Aorta (tissue), 5 donors: ENCODE results near the gene KCTD11. TPM values are rescaled to one million over a fixed set of nuclear protein-coding genes. Genes with fewer than 3 reads are reported as not detected.
"Not testable (repeated sequence)": the region's sequence is repeated elsewhere in the genome, so short reads cannot be mapped to it uniquely, and the experiment has no call there.

Experiments
- ATAC-seq: fragments of 200-7000 bp; cut with Tn5 transposase; one replicate; pipeline ENCODE4 v1.9.1; 2022; ENCODE audit warnings: moderate library complexity; ENCODE audit not compliant: low FRiP score
- DNase-seq, 2 donors: peaks; one replicate each; pipeline ENCODE4 v3.0.0-alpha.2; 2020
- H3K27ac ChIP-seq, 2 donors: one replicate each; pipeline ENCODE4 v1.5.1; 2013; ENCODE audit warnings: low read length in 2 of 2, mild to moderate bottlenecking in 2 of 2, moderate library complexity in 2 of 2, control low read depth in 1 of 2, inconsistent platforms in 1 of 2, low read depth in 1 of 2
- H3K27me3 ChIP-seq, 2 donors: one replicate each; pipeline ENCODE4 v1.6.1; 2013; ENCODE audit warnings: control low read depth in 1 of 2, low read length in 1 of 2, mild to moderate bottlenecking in 1 of 2, moderate library complexity in 1 of 2; ENCODE audit not compliant: insufficient read depth in 2 of 2, control insufficient read depth in 1 of 2
- H3K36me3 ChIP-seq, 2 donors: one replicate each; pipeline ENCODE4 v1.6.1; 2013; ENCODE audit warnings: control low read depth in 1 of 2, low read length in 1 of 2, mild to moderate bottlenecking in 1 of 2; ENCODE audit not compliant: insufficient read depth in 2 of 2, control insufficient read depth in 1 of 2
- H3K4me1 ChIP-seq, 2 donors: one replicate each; pipeline ENCODE4 v1.6.1; 2013; ENCODE audit warnings: low read length in 2 of 2, control low read depth in 1 of 2, mild to moderate bottlenecking in 1 of 2, moderate library complexity in 1 of 2; ENCODE audit not compliant: insufficient read depth in 2 of 2, control insufficient read depth in 1 of 2
- H3K4me3 ChIP-seq, 2 donors: one replicate each; pipeline ENCODE4 v1.5.1; 2013; ENCODE audit warnings: low read length in 2 of 2, control low read depth in 1 of 2, mild to moderate bottlenecking in 1 of 2
- H3K9me3 ChIP-seq: one replicate; pipeline ENCODE4 v1.6.1; 2013; ENCODE audit warnings: mild to moderate bottlenecking, low read length; ENCODE audit not compliant: control insufficient read depth
- WGBS, 2 donors: extraction: QIAGEN DNeasy Blood & Tissue Kit; methylation state at CpG; one replicate each; pipeline ENCODE4 v1.1.7; 2013; 5-methylcytosine and 5-hydroxymethylcytosine counted together
- intact Hi-C, 2 donors: fragments of 100-400 bp; cut with DNase I; formaldehyde crosslinking; loops; one replicate each; pipeline versions ENCODE4 v1.14.2 to v1.15.0; 2022
- polyA plus RNA-seq, 2 donors: library from polyadenylated mRNA; stranded (reverse); fragments of 200-250 nt; gene quantifications; one replicate each; pipeline ENCODE4 v1.2.3, GENCODE V29; 2013
- total RNA-seq, 2 donors: library from RNA; stranded (reverse); fragmentation: NEBNext Ultra II Directional; extraction: Animal tissue kit (Norgen Biotek cat#: 25700); gene quantifications; one replicate each; pipeline ENCODE4 v1.2.1, GENCODE V29; 2021
- donor health status: healthy with polysubstance abuse.
- donor health status: Bipolar disorder and iron deficiency.
- donor health status: DM: no; HTN: no; CAD: no.
- donor health status: DM: no; HTN: no; CAD: no.
- donor health status: DM: yes; HTN: yes; CAD: no.

KCTD11 gene
- total and polyA plus RNA-seq, 4 donors: 11.0 to 15.8 (median 11.9) TPM

DNA sequence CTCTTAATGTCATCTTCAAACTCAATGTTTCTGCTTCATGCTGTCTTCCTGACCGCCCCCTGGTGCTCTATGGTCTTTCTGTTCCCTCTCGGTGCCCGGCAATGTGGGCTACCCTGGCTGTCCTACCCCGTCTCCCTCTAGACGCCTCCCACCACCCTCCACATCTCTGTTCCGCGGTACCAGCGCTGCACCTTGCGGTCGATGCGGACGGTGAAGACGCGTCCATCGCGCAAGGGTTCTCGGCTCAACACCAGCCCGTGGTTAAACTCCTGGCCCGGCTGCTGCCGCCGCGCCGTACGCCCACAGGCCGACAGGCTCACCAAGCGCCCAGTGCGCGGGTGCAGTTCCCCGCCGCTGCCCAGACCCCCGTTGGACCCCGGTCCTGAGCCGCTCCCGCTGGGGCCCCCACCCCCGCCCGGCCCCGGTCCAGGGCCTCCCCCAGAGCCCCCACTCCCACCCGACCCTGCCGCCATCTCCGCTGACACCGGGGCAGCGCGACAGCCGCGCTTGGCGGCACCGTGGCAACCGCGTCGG lies 23.1 kb upstream of the KCTD11 start, which contains the start of gene NEURL4:
Gene NEURL4, minus strand, starts transcription at position 496 of the 534 bp plus-strand sequence. Its CDS starts 23 bp downstream, at position 473.
- Histone ChIP-seq H3K4me3 (peak within 1 kb of the TSS; percentile 54 to 57), H3K9me3 (no peaks in the 10 kb centered on the region), H3K36me3 (no peaks in the 10 kb centered on the region), H3K4me1 (no peaks in the 10 kb centered on the region), H3K27ac (peak within 1 kb of the TSS; percentile 15 to 73), H3K27me3 (no peaks in the 10 kb centered on the region)
- no peak for DNase-seq
- intact Hi-C loops: loop anchor here in 1 of 2 donors (1.0 kb wide), 1 partner anchor 23 kb away; the partner anchor contains the start of gene KCTD11
- 1% methylated on average over 43 to 50 of the region's 50 CpGs for WGBS, 2 donors
- ATAC-seq: no peak

DNA sequence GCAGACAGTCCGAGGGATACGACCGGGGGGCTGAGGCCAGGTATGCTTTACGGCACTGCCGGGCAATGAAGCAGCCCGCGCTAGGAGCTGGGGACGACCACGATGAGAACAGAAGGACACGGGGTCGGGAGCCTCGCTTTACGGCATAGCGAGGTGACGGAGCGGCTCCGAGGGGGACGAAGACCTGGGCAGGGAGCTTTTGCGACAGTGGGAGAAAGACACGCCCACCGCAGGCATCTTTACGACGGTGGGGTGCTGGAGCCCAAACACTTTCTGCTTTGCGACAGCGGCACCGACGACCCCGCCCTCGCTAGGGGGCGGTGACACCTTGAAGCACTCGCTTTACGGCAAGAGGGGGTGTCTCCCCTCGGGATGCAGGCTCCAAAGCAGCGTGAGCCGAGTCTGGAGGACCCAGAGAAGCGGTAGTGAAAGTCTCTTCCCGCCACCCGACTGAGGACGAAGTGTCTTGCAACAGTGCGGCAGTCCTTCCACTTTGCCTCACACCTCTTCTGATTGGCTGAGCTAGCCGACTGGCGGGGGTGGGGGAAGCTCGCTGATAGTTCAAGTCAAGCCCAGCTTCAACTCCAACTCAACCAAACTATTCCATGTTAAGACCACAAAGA lies 22.5 kb upstream of the KCTD11 start:
- H3K27me3 ChIP-seq: no peaks in the 10 kb centered on the region
- intact Hi-C loops: loop anchor here in 1 of 2 donors (1.0 kb wide), 1 partner anchor 23 kb away; the partner anchor contains the start of gene KCTD11
- H3K27ac ChIP-seq: peak overlapping the region; percentile 15 to 73
- WGBS, 2 donors: 0 to 1% methylated on average over 42 to 43 of the region's 43 CpGs
- DNase-seq (peak; percentile 99), ATAC-seq (peak; percentile 94)
- H3K9me3 ChIP-seq: no peaks in the 10 kb centered on the region
- no peaks in the 10 kb centered on the region for H3K4me1 ChIP-seq
- peak overlapping the region; percentile 54 to 57 for H3K4me3 ChIP-seq
- no peaks in the 10 kb centered on the region for H3K36me3 ChIP-seq

DNA sequence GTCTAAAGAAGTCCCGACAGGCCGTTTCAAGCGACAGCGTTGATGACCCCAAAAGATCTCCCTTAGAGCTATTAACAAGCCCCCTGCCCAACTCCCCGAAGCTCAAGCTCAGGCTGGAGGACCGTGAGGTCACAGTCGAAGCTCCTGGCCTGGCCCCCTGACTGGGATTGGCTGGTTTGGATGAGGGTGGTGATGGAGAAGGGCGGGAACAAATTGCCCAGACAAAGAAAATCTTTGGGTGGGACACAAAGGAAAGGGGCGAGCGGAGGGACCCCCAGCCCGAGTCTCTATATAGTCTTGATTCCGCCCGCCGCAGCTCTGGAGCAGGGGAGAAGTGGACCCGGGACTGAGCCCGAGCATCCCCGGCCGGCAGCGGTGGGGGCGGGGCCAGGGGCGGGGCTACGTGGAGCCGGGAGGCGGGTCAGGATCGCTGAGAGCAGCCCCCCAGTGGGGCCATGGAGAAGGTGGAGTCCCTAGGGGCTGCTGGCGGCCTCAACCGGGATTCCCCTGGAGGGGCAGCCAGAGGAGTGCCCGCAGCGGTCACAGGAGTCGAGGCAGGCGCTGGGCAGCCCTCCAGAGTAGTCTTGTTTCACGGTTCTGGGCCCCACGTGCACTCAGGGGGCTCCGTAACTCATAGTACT lies 21.8 kb upstream of the KCTD11 start:
- 0% methylated on average over 30 to 34 of the region's 34 CpGs for WGBS, 2 donors
- H3K36me3 ChIP-seq: no peaks in the 10 kb centered on the region
- peak; percentile 81 for ATAC-seq
- intact Hi-C loops: loop anchor here in 1 of 2 donors (1.0 to 2.0 kb wide), 2 partner anchors 19 to 22 kb away; partner anchors contain the start of gene KCTD11
- peak overlapping the region; percentile 15 to 73 for H3K27ac ChIP-seq
- peak; percentile 85 to 92 for DNase-seq
- H3K4me3 ChIP-seq: peak overlapping the region; percentile 42 to 57
- no peaks in the 10 kb centered on the region for H3K4me1 ChIP-seq
- H3K9me3 ChIP-seq: no peaks in the 10 kb centered on the region
- H3K27me3 ChIP-seq: no peaks in the 10 kb centered on the region

DNA sequence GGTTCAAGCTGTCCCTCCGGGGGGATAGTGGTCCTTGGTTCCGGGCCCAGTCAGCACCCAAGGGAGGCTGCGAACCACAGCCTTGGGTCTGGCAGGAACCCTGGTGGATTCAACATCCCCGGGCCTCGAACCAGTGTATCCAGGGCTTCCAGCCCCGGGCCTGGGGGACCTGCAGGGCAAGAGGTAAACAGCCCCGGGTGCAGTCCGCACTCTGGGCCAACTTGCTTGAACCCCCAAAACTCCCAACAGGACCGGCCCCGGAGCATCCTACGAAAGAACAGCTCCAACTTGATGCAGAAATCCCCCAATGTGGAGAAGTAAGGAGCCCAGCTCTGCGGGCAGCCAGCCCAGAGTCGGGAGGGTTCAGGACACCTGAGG lies 21.3 kb upstream of the KCTD11 start:
- H3K27me3 ChIP-seq: no peaks in the 10 kb centered on the region
- DNase-seq (no peak), ATAC-seq (no peak)
- intact Hi-C loops: loop anchor here in 1 of 2 donors (2.0 kb wide), 1 partner anchor 18 kb away; no protein-coding TSS in a partner anchor
- H3K36me3 ChIP-seq: no peaks in the 10 kb centered on the region
- peak overlapping the region in 1 of 2 donors; percentile 42 for H3K4me3 ChIP-seq
- WGBS, 2 donors: 60% methylated on average over 13 of the region's 13 CpGs
- no peaks in the 10 kb centered on the region for H3K4me1 ChIP-seq
- no peaks in the 10 kb centered on the region for H3K9me3 ChIP-seq
- peak overlapping the region in 1 of 2 donors; percentile 3 for H3K27ac ChIP-seq

DNA sequence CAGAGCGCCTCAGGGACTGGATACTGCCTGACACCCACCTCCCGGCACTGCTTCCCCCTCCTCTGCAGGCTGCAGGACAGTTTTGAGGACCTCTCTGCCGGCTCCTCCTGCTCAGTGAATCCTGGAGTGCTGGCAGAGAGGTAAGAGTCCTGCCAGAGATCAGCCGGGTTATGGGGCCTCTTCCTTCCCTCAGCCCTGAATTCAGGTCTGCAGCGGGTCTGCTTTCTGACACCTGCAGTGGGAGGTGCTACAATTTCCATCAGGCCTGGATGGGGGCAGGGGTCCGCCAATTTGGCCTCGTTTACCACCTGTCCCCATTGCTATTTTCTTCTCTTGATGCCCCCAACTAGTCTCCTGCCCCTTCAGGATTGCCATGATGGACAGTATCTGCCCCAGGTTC lies 19.9 kb upstream of the KCTD11 start:
- no peaks in the 10 kb centered on the region for H3K27me3 ChIP-seq
- intact Hi-C loops: no loop called here
- H3K4me3 ChIP-seq: no peak overlapping the region
- no peaks in the 10 kb centered on the region for H3K4me1 ChIP-seq
- DNase-seq (no peak), ATAC-seq (no peak)
- no peak overlapping the region for H3K27ac ChIP-seq
- no peaks in the 10 kb centered on the region for H3K9me3 ChIP-seq
- WGBS, 2 donors: 56 to 61% methylated on average over 7 of the region's 7 CpGs
- no peaks in the 10 kb centered on the region for H3K36me3 ChIP-seq

DNA sequence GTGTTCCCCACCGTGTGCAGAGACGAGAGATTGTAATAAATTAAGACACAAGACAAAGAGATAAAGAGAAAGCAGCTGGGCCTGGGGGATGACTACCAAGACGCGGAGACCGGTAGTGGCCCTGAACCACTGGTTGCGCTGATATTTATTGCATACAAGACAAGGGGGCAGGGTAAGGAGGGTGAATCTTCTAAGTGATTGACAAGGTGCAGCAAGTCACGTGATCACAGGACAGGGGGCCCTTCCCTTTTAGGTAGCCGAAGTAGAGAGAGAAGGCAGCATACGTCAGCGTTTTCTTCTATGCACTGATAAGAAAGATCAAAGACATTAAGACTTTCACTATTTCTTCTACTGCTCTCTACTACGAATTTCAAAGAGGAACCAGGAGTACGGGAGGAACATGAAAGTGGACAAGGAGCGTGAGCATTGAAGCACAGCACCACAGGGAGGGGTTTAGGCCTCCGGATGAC lies 19.3 kb upstream of the KCTD11 start:
- H3K4me3 ChIP-seq, H3K27me3 ChIP-seq, DNase-seq, intact Hi-C loops, H3K36me3 ChIP-seq, H3K4me1 ChIP-seq, H3K9me3 ChIP-seq, ATAC-seq, H3K27ac ChIP-seq: not testable (repeated sequence)
- WGBS, 2 donors: 61% methylated on average over 14 of the region's 14 CpGs

DNA sequence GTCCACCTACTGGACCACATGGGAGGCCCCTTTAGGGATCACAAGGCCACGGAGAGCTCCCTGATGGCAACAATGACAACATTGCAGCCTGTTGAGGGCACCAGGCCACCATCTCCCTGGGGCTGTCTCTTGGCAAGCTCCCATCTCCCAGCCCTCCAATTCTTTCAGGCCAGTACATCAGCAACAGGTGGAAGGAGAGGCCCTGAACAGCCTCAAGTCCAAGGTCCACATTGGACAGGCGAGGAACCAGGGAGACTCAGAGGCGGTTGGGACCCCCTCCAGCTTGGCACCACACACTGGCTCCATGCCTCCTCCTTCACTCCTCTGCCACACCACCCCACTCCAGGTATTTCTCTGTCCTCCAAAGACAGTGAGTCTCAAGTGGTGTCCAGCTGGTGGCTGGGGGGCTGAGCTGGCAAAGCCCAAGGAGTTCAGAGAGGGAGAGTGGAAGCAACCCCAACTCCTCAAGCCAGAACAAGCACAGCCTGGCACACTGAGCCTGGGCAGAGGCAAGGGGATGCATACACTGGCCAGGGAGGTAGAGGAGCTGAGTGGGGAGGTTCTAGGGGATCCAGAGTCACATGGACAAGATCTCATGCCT lies 16.9 kb upstream of the KCTD11 start:
- Histone ChIP-seq H3K27ac (no peak overlapping the region), H3K36me3 (no peaks in the 10 kb centered on the region), H3K4me1 (no peaks in the 10 kb centered on the region), H3K9me3 (no peaks in the 10 kb centered on the region), H3K4me3 (no peak overlapping the region), H3K27me3 (no peaks in the 10 kb centered on the region)
- intact Hi-C loops: no loop called here
- DNase-seq (no peak), ATAC-seq (no peak)
- whole genome bisulfite sequencing, 2 donors: 74 to 86% methylated on average over 3 of the region's 3 CpGs

DNA sequence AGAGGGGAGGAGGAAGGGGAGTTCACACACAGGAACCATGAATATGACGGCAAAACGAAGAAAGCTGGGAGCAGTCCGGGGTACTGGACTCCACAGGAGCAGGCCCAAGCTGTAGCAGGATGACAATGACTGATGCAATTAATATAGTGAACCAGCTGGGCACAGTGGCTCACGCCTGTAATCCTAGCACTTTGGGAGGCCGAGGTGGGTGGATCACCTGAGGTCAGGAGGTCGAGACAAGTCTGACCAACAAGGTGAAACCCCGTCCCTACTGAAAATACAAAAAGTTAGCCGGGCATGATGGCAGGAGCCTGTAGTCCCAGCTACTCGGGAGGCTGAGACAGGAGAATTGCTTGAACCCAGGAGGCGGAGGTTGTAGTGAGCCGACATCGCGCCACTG lies 16.2 kb upstream of the KCTD11 start:
- H3K36me3 ChIP-seq, H3K27ac ChIP-seq, DNase-seq, ATAC-seq, H3K4me1 ChIP-seq, H3K27me3 ChIP-seq, intact Hi-C loops, H3K9me3 ChIP-seq, H3K4me3 ChIP-seq: not testable (repeated sequence)
- 85 to 88% methylated on average over 13 of the region's 13 CpGs for WGBS, 2 donors
